Activated CD4-positive, alpha-beta T cell treated with anti-CD3 and anti-CD28 coated beads, Interleukin-2, Interleukin-6, amounts not matched to agents 100 ng/mL and 50 ng/mL, durations not matched to agents 16 hours and 8 hours (primary cell): Measurements from ENCODE around the gene CD47.
A peak's percentile ranks its signal among the peaks of the same experiment; 100 is the strongest.

Source experiments
- DNase-seq: peaks from one replicate; pipeline ENCODE4 v3.0.0-alpha.2; 2020

The CD47 gene

GRCh38 chr3:108090049-108090700 is 656 bp downstream of the CD47 start:
- peak; percentile 57 for DNase-seq

- no peak for DNase-seq
These were observed 1.3 kb downstream of the CD47 start for GRCh38 chr3:108089579-108089978.

GRCh38 chr3:108088697-108089096 is 2.1 kb downstream of the CD47 start:
- DNase-seq: peak; percentile 90

- DNase-seq: no peak
These were observed 2.7 kb downstream of the CD47 start for GRCh38 chr3:108088146-108088545.

GRCh38 chr3:108086653-108087052 is 4.2 kb downstream of the CD47 start:
- no peak for DNase-seq

- no peak for DNase-seq
These were observed 5.0 kb downstream of the CD47 start for GRCh38 chr3:108085810-108086350.

DNA sequence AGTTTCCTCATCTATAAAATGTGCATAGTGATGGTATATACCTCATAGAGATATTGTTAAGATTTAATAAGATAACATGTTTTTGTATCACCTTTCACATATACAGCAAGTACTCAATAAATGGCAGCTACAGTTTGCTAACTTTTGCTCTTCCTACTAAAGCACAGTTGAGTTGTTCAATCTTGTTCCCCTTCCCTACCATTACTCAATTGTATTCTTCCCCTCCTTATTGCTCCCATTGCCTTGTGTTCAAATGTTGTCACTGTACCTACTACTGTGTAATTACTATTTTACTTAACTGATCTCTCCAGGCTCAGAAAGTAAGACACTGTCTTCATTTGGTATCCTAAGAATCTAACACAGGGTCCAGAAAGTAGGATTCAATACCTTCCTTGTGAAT is 5.5 kb downstream of the CD47 start:
- DNase-seq: no peak

GRCh38 chr3:108079877-108080276 is 11.0 kb downstream of the CD47 start:
- DNase-seq: no peak

GRCh38 chr3:108079043-108079442 is 11.8 kb downstream of the CD47 start:
- DNase-seq: no peak

GRCh38 chr3:108076564-108076963 is 14.3 kb downstream of the CD47 start:
- DNase-seq: no peak

- DNase-seq: no peak
These were observed 16.9 kb downstream of the CD47 start for GRCh38 chr3:108073764-108074431.

GRCh38 chr3:108071368-108071767 is 19.5 kb downstream of the CD47 start:
- DNase-seq: no peak

DNA sequence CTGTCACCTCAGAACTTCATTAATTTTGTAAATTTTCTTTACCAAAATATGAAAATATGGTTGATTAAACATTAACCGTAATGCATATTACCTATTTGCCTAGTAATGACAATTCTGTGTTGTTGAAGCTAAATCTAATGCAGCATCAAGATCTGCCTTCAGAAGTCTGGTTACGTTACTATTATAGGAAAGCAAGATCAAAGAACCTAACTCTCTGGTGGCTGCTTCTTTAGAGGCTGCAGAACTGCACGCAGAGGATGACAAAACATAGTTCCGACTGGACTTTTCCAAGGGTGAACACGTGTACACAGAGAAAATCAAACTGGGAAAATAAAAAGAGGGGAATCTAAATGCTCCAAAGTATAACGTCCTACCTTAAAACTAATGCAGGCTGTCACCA is 20.5 kb downstream of the CD47 start:
- no peak for DNase-seq

- no peak for DNase-seq
These were observed 23.1 kb downstream of the CD47 start for GRCh38 chr3:108067768-108068167.

DNA sequence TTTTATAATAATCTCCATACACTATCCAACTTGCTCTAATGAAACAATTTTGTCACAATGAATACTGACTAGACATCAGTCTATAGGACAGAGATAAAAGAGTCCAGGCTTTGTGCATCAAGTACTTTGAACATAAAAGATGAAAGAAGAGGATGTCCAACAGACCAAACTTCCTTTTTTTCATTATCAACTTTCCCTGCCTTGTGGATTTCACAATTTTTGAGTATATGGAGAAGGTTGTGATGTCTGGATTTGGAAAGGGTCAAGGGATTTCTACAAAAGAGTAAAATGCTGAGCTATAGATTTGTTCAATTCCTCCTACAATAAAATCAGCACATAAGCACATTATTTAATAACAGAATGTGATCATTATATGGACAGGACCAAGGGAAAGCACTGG is 25.7 kb downstream of the CD47 start:
- DNase-seq: no peak

- no peak for DNase-seq
These were observed 26.4 kb downstream of the CD47 start for GRCh38 chr3:108064293-108064887.

DNA sequence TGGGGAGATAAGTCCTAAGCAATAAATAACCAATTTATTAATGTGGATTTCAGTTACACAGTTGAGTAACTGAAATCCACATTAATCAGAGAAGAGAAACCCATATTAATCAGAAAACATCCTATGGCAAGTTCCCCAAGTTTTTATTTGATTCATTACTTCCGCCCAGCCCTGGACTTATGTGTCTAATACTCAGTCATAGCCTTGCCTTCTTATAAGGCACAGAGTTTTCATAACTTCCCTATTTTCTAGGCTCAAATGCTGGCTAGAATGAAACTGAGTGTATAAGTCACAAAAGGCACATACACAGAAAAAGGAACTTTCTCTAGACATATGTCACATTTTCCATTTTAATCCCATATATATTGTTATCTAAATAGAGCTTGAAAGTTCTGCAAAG is 28.8 kb downstream of the CD47 start:
- no peak for DNase-seq

GRCh38 chr3:108060331-108060730 is 30.5 kb downstream of the CD47 start:
- no peak for DNase-seq

DNA sequence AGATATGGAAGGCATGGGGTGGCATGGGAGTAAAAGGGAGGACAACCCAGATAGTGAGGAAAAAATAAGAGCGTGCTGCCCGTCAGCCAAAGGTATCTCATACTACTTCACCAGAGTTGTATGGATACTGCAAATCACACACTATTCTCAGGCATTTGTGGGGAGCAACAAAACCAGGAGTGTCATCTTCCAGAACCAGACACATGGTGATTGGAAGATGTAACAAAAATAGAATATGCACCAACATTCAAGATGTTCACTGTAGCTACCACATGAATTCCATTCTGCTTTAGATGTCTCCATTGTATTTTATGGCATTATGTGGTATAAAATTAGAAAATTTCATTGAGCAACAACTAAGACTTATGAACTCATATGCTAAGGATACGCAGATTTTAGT is 34.9 kb downstream of the CD47 start:
- DNase-seq: no peak

DNA sequence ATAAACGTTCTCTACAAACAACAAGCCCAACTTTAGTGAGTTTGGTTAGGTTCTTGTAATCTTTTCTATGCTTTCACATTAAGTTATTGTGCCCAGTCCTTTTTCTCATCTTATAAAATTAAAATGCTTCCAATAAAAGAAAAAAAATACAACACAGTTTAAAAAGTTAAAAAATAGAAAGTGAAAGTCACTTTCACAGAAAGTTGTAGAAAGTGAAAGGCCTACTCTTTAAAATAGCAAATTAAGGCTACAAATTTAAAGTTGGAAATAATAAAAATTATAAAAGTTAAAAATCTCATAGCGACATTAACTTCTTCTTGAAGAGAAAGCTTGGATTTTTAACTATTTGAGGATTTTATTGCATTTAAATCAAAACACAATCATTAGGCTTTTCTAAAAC is 35.9 kb downstream of the CD47 start:
- no peak for DNase-seq

- DNase-seq: no peak
These were observed 37.3 kb downstream of the CD47 start for GRCh38 chr3:108053483-108053882.

GRCh38 chr3:108053067-108053466 is 37.8 kb downstream of the CD47 start:
- DNase-seq: no peak

- no peak for DNase-seq
These were observed 39.8 kb downstream of the CD47 start for GRCh38 chr3:108051005-108051404.

GRCh38 chr3:108047987-108048386 is 42.8 kb downstream of the CD47 start:
- no peak for DNase-seq
